ENCODE measurements around the gene TULP4.
A peak's percentile ranks its signal among the peaks of the same experiment; 100 is the strongest.

TULP4 gene

DNA sequence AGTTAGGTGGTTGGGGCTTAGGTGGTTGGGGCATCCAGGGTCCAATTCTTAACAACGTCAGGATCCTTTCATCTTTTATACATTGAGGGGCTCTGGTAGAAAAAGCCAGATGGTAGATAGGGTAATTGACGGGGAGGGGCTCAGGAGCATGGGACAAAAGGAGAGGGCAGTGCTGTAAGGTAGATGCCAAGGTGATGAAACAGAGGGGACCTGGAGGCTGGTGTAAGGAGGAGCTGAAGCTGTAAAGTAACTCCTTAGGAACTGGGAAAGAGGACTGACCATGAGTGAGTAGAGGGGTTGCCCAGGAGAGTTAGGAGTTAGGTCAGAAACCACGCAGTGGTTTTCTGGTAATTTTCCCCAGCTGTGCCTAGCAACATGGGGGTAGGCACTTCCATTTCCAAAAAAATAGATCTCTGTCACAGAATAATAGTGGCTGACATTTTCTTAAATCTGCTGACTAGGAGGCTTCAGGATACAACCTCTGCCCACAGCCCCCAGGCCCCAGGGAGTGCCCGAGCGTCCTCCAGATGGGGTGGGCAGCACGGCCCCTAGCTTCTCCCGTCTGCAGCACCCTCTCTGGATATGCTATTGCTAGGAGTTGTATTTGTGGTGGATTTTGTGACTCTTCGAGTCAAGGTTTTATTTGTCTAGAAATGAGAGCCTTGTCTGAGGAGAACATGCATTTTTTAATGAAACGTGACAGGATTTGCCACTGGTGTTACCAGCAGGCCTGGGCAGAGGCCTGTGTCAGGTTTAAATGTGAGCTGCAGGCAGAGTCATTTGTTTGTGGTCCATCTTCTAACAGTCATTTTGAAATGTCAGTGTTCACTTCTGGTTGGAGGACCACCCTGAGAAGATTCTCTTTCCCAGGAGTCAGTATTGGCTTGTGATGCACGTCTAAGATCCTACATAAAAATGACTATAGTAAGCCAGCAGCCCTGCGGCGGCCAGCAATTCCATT, 44.6 kb downstream of the TULP4 start:
- TF ChIP-seq, protein P1, sequence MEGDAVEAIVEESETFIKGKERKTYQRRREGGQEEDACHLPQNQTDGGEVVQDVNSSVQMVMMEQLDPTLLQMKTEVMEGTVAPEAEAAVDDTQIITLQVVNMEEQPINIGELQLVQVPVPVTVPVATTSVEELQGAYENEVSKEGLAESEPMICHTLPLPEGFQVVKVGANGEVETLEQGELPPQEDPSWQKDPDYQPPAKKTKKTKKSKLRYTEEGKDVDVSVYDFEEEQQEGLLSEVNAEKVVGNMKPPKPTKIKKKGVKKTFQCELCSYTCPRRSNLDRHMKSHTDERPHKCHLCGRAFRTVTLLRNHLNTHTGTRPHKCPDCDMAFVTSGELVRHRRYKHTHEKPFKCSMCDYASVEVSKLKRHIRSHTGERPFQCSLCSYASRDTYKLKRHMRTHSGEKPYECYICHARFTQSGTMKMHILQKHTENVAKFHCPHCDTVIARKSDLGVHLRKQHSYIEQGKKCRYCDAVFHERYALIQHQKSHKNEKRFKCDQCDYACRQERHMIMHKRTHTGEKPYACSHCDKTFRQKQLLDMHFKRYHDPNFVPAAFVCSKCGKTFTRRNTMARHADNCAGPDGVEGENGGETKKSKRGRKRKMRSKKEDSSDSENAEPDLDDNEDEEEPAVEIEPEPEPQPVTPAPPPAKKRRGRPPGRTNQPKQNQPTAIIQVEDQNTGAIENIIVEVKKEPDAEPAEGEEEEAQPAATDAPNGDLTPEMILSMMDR (IDR thresholded peaks at IDR 0.05; ENCODE audit: low read depth, low read length, missing control alignments) = no peak
- DNase-seq (ENCODE audit: low read depth) = no peak
- H3K4me3 ChIP-seq (ENCODE audit: low read depth, low read length) = peak overlapping the region; percentile 28

DNA sequence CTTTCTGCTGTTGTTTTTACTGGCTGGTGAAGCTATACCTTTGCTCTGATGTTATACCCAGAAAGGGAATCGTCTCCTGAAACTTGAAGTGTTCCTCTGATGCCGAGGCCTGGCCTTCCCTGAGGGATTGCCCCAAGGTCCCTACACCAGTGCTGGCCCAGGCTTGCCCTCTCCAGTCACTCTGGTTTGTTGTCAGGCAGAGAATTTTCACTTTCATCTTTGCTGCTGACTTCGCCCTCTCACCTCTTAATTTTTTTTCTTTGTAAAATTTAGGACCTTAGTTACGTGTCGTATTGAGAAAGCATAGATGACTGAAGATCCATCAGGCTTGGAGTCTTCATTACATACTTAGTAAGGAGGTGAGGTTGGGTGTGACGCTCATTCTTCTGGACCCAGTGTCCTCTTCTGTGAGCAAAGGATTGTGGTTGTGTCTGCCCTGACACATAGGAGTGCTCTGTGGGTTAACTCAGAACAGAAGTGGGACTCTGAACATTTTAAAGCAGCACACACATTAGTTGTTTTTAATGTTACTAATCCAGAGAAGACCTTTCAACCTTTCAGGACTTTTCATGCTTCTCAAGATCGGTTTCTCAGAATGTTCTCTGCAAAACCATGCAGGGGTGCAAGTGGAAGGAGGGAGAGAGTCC, 45.4 kb downstream of the TULP4 start:
- TF ChIP-seq, protein P1 (IDR thresholded peaks at IDR 0.05; ENCODE audit: low read depth, low read length, missing control alignments) = no peak
- DNase-seq (ENCODE audit: low read depth) = peak; percentile 24
- H3K4me3 ChIP-seq (ENCODE audit: low read depth, low read length) = peak overlapping the region; percentile 28

DNA sequence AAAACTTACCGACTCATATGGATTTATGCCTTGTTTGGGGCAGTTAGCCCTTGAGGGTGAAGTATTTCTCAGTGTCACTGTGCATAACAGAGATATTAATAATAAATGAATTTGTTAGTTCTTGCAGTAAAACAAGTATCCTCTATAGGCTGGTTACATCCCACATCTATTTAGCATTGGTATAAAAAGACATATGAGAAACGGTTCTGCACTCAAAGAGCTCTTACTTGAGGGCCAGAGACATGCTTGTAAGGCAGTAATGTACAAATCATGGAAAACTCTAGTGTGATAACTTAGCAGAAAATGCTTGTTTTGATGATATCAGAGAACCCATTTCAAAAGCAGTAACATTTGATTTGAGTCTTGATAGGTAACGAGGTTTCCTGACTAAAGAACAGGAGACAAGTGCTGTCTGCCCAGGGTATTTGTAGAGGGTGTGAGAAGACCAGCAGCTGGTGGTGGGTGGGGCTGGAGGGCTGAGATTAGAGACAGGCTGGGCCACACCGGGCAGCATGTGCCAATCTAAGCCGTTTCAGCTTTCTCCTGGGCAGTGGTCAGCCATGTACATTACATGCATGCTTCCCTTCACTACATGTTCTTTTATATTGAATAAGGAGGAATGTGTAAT, 46.3 kb downstream of the TULP4 start:
- TF ChIP-seq, protein P1 (IDR thresholded peaks at IDR 0.05; ENCODE audit: low read depth, low read length, missing control alignments) = no peak
- no peak overlapping the region for H3K4me3 ChIP-seq (ENCODE audit: low read depth, low read length)
- no peak for DNase-seq (ENCODE audit: low read depth)

DNA sequence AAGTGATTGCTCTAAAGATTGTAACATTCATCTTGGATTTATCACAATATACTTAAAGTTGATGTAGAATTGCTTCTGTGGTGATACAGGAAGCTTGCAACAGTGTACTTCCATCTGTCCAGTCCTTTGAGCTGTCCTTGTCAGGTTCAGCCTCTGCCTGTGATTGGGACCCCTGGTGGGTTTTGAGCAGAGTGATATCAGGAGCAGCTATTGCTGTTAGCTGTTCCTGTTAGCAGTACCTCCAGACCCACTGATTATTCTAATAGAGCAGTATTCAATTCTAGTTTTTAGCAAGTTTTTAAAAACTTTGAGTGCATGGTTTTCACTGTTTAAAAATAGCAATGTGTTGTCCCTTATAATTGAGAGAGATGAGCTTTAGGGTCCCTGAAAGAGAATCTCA, 48.8 kb downstream of the TULP4 start:
- DNase-seq (ENCODE audit: low read depth) = no peak
- TF ChIP-seq, protein P1 (IDR thresholded peaks at IDR 0.05; ENCODE audit: low read depth, low read length, missing control alignments) = no peak
- no peak overlapping the region for H3K4me3 ChIP-seq (ENCODE audit: low read depth, low read length)

DNA sequence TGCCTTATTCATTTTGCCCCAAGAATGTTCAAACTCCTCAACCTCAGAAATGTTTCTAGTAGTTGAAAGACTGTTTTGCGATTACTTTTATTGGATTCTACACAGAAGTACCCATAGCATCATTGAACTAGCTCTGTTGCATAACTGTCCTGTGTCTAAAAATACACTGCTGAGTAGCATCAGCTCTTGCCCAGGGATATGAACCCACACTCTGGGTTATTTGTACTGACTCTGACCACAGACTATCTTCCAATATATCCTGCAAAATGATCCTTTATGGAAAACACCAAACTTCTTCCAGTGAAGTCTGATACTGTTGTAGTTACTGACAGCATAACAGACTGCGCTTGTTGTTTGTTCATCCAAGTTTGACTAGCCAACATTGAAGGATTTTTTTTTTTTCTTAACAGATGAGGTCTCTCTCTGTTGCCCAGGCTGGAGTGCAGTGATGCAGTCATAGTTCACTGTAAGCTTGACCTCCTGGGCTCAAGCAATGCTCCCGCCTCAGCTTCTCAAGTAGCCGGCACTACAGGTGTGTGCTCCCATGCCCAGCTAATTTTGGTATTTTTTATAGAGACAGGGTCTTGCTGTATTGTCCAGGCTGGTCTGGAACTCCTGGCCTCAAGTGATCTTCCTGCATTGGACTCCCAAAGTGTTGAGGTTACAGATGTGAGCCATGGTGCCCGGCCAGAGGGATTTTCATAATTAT, 49.9 kb downstream of the TULP4 start:
- no peak overlapping the region for H3K4me3 ChIP-seq (ENCODE audit: low read depth, low read length)
- TF ChIP-seq, protein P1 (IDR thresholded peaks at IDR 0.05; ENCODE audit: low read depth, low read length, missing control alignments) = no peak
- no peak for DNase-seq (ENCODE audit: low read depth)

DNA sequence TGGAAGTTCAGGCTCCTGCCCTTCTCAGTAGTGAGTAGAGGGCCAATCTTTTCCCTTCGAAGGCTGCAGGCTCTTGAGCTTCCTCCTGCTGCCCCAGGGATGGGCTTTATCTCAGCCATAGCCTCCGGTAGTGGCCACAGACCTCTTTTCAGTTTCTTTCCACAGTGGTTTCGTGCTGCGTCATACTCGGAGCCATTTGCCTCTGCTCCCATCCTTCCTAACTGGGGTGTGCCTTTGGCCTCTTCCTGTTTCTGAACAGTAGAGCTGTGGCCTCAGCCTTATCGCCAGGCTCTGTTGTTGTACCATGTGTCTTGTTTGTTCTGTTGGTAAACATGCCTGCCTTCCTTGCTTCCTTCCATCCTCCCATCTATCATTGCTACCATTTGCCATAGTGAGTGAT, 54.1 kb downstream of the TULP4 start:
- no peak for DNase-seq (ENCODE audit: low read depth)
- no peak overlapping the region for H3K4me3 ChIP-seq (ENCODE audit: low read depth, low read length)
- TF ChIP-seq, protein P1 (IDR thresholded peaks at IDR 0.05; ENCODE audit: low read depth, low read length, missing control alignments) = no peak
